Fibroblast of upper back skin (primary cell): ENCODE data around the gene RAP1B.

Source experiments
- DNase-seq: peaks from one replicate; pipeline ENCODE4 v3.0.0-alpha.2; 2013

The RAP1B gene

DNA sequence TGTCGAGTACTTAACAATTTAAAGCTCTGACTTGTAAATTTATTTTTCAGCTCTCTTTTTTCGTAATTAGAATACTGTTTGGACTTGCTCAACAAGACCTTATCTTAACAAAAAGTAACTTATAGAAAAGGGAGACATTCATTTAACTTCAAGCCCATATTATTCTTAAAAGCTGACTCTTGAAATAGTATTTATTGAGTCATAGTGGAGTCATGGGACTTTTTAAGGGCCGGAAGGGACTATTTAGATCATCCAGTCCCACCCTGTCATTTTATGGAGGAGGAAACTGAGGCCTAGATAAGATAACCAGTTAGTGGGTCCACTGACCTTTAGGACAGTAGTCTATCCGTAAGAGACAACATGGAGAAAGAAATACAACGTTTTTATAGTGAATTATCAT is 1.5 kb downstream of the RAP1B start:
- no peak for DNase-seq

DNA sequence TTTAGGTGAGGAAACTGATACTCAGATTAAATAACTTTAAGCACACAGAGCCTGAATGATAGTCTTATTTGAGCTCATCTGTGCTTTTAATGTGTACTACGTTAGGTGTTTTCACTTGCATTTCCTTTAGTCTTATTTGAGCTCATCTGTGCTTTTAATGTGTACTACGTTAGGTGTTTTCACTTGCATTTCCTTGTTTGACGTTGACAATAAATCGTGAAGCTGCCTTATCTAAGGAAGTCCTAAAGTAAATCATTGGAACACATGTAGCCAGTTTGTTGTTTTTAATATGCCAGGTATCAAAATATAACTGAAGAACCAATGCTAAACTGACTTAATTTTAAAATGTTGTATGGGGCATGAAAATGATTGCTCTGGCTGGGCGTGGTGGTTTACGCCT is 2.0 kb downstream of the RAP1B start:
- no peak for DNase-seq

DNA sequence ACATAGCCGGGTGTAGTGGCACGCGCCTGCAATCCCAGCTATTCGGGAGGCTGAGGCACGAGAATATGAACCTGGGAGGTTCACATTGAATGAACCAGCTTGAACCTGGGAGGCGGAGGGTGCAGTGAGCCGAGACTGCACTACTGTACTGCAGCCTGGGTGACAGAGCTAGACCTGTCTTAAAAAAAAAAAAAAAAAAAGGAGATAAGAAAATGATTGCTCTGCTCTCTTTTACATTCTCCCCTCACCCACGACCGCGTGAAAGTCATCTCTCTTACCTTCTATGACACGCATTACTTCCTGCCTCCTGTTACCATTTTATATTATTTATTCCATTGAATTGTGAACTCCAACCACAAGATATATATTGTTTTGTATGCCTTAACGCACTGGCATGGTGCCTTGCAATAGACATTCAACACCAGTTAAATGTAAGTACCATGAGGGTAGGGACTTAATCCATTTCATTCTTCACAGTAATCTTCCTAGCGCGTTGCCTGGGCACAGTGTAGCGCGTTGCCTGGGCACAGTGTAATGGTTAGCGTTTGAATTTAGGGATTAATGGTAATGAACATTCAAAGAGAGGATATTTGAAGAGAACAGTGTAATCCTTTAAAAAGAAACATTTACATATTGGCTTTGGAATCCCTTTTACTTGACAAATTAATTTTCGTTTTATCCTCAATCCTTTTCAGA is 2.7 kb downstream of the RAP1B start:
- DNase-seq: no peak

DNA sequence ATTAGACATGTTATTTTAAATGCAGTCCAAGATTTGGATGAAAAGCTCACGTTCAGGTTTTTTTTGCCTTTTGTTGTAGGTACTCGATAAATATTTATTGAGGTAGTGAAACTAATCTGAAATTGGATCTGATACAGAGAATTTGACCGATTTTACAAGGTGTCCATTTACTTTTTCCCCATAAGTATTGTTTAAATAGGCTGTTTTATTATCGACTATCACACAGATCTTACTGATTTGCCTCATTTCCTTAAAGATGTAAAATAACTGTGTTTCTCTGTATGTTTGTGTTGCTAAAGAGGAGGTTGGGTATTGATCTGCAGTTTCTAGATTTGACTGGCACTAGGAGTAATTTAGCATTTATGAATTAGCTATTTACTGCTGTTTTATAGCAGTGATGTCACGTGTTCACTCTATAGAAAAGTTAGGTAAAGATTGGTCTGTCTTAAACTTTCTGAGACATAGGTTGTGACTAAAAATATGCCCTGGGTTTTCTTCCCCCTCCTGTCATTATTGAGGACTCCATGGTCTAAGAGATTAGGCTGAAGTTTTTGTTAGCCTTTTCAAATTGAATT is 3.5 kb downstream of the RAP1B start:
- no peak for DNase-seq

DNA sequence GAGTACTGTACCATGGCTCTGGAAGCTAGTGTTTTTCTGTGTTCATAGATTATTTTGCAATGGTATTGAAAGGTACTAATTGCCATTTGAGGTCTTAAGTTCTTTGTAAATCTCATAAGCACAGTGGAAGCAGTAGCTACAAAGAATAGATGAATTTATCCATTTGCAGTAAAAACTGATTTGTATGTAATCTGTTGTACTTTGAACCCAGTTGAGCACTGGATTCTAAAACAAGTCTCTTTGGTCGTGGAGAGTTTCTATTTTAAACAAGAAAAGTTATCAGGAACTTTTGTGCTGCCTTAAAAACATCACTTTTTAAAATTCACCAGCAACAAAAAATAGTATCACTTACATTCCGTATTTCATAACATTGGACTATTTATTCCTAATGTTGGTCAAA is 4.1 kb downstream of the RAP1B start:
- DNase-seq: no peak

DNA sequence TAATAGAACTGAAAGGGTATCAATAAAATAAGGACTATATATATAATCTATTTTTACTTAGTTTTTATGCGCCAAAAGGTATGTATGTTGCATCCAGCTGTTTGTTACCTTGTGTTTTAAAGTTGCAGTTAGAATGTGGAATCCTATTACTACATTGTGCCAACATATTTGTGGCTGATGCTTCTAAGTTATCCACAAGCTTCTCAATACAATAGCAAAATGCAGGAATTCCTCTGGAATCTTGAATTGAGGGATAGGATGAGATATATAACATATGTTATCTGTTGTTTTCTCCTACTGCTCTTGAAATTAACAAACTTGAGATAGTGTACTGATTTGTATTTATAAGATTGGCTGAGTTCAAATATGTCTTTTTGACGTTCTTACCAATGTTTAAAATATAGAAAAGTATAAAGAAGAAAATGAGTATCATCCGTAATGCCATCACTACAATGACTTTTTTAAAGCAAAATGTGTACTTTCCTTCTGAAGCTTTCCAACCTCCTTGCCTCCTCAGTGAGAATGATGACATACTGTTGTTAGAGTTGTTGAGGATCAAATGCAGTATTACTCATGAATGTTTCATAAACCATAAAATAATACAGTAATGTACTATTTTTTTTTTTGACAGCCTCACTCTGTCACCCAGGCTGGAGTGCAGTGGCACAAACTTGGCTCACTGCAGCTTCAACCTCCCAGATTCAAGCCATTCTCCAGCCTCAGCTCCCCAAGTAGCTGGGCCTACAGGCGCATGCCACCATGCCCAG is 6.6 kb downstream of the RAP1B start:
- peak; percentile 81 for DNase-seq

DNA sequence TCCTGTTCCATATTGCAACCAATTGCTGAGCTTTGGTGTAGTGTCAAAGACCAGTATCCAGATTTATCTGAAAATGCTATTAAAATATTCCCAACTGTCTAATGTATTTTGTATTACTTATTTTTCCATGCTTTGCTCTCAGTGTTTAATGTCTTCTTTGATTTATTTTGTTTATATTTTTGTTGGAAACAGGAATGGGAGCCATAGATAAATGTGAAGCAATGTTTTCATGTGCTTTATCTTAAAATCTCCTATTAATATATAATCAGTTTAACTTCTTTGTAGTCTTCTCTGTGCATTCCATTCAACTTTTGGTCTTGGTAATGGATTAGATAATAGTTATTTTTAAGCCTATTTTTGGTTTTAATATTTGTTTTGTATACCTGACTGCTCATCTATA is 8.8 kb downstream of the RAP1B start:
- no peak for DNase-seq

DNA sequence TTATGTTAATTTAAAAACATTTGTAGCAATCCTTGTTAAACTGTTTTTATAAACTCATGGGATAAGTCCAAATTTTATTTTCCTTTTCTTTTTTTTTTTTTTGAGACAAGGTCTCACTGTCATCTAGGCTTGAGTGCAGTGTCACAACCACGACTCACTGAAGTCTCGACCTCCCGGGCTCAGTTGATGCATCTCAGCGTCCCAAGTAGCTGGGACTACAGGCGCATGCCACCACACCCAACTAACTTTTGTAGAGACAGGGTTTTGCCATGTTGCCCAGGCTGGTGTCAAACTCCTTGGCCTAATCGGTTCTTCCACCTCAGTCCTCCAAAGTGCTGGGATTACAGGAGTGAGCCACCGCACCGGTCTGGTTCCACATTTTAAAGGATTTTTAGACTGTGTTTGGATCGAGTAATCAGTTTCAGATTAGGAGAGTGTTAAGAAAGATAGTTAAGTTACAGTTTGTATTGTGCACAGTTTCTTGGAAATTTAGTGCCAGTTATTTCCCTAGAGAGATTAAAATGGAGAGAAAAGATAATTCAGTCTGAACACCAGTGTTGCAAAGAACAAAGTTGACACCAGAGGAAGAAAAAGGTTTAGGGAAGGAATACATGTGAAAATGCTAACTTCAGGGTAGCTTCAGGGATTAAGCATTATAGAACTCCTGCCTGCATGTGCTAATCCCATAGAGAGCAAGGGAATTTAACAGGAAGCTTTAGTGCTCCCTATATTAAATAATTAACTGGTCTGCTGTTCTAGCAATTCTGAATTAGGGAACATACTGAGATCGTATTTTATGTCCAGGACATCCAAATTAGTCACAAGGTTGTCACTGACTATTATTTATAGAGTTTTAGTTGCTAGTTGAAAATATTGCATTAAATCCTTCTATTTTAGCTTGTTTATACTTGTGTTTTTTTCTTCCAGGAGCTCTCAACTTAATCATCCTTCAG is 10.1 kb downstream of the RAP1B start:
- DNase-seq: no peak

DNA sequence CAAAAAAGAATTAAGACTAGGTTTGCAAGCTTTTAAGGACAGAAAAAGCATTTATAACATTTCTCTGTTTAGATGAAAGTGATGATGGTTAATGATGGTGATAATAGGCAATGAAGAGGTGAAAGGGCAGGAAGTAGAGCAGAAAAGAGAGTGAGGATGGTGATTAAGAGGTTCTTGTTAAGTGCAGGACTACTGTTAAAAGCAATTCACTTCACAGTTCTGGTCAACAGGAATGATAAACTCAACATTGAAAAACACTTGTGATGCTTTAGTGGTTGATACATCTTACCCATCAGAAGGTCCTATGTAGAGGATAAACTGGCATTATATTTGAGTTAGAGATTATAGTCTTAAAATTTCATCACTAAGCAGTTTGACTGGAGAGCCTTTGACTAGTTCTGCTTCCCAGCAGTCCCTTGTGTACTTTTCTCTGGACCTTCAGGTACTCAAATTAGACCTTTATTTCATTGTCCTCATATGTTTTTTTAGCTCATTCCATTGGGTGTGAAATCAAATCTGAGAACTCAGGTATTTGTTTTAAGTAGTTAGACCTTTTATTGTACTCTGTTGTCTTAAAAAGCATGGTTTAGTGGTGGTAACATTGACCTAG is 10.9 kb downstream of the RAP1B start:
- DNase-seq: no peak

DNA sequence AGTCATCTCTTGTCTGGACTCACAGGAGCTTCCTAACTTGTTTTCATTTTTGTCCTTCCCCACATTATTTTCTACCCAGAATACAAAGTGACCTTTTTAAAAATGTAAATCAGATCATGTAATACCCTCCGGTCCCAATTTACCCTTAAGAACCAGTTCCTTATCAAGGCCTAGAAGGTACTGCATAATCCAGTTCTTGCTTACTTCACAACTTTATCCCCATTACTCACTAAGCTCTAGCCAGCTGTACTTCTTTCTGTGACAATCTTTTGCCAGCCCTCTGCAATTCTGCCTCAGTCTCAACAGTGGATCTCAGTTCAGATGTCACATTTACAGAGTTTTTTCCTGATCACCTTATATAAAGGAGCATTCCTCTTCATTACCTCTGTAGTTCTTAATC is 11.6 kb downstream of the RAP1B start:
- DNase-seq: no peak

DNA sequence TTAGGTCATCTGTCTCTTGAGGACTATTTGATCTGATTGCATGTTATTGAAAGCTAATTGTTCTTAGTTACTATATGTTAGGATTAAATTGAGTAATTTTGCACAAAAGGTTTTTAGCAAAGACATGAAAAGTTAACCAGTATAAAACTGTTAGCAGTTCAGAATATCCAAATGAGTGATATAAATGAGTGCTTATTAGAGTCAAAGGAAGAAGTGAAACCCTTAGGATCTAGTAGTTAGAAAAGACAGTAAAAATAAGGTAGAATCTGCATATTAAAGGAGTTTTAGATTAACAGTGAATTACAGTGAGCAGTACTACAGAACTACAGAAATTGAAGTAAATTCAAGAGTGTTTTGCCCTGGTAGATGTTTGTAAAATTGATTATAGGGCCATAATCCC is 12.4 kb downstream of the RAP1B start:
- no peak for DNase-seq

DNA sequence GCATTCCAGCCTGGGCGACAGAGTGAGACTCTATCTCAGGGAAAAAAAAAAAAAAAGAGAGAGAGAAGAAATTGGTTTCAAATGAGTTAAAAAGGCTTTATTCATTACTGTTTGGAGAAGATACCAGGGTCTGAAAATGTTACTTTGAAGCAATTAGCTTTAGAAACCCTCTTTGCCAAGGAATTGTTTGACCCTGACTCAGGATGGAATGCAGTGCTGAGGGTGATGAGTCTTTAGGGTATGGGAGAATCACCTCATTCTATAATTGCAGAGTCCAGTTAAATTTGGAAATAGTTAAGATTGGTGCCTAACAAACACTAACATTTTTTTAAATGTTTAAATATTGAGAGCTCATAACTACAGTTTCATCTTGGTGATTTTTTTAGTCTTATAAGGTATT is 13.3 kb downstream of the RAP1B start:
- peak; percentile 68 for DNase-seq

DNA sequence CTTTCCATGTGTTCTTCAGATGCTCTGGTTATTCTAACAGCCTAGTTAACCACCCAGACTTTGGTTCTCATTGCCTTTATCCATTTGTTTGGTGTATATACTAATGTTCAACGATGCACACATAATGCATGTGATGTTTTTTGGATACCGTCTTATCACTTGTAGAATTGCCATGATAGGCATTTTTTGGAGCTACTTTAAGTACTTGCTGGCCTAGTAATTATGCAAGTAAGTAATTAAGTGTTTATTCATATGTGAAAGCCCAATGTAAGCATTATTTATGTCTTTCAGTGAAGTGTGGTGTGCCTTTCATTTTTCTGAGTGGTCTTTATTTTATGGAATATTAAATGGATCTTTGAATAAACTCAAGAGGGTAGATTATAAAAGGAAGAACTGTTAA is 14.2 kb downstream of the RAP1B start:
- DNase-seq: no peak

DNA sequence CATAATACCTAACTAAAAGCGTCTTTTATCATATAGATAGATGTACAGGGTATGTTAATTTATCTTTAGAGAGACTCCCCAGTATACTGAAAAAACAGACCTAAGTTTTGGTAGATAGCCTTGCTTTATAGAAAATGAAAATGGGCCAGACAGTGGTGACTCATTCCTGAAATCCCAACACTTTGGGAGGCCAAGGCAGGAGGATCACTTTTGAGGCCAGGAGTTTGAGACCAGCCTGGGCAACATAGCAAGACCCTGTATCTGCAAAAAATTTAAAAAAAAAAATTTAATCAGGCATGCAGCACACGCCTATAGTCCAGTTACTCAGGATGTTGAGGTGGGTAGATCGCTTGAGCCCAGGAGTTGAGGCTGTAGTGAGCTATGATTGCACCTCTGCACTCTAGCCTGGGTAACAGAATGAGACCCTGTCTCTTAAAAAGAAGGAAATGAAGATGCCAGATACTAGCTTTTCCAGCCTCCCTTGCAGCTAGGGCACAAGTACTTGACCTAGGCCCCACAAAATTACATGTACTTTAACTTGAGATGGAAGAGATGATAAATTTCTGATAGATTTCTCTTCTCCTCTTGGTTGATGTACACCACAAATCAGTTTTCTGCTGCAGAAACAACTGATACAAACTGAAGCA is 17.1 kb downstream of the RAP1B start:
- no peak for DNase-seq

DNA sequence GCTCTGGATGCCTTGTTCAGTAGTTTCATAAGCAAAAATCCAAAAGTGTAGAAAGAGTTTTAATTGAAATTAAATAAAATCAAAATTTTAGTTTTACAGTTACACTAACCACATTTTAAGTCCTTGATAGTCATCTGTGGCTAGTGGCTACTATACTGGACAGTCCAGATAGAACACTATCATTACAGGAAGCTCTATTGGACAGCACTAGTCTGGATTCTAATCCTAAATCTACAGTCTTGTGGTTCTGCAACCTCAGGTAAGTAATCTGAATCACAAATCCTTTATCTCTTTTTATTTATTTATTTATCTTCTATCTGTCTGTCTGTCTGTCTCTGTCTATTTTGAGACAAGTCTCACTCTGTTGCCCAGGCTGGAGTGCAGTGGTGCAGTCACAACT is 18.0 kb downstream of the RAP1B start:
- no peak for DNase-seq

DNA sequence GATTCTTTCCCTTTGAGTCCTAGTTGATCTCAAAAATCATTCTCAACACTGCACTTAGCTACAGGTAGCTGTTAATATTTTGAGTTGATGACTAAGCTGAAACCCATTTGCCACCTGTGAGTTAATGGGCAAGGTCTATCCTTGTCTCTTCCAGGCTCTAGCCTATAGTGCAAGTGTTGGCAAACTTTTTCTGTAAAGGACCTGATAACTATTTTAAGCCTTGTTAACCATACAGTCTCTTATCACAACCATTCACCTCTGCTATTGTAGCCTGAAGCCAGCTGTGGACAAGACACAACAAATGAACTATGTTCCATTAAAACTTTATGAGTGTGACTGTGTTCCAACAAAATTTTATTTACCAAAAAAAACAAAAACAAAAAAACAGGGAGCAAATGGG is 19.4 kb downstream of the RAP1B start:
- DNase-seq: no peak

DNA sequence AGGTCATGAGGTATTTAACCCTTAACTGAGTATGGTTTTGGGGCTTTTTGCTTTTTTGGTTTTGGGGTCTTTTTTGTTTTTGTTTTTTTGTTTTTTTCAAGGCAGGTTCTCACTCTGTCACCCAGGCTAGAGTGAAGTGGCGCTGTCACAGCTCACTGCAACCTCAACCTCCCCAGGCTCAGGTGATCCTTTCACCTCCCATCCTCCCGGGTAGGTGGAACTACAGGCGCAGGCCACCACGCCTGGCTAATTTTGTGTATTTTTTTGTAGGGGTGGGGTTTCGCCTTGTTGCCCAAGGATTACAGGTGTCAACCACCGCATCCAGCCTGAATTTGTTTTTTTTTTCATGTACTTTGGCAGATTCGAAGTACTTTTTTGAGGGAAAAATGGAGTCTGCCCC is 19.9 kb downstream of the RAP1B start:
- no peak for DNase-seq

DNA sequence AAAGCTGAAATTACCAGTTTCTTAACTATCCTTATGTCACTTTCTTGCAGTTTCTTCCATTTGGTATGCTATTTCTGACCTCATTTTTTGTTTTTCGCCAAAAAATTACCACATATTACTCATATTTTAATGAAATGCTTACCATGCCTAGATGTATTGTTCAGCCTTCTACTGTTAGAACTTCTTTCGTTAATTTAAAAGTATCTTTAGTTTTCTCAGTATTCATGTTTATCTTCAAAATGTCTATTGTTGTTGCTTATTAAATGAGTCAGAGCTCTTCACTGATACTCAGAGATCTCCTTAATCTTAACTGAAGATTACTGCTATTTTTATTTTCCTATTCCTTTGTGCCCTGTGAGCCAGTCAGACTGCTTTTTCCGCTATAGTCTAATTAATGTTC is 20.5 kb downstream of the RAP1B start:
- DNase-seq: no peak

DNA sequence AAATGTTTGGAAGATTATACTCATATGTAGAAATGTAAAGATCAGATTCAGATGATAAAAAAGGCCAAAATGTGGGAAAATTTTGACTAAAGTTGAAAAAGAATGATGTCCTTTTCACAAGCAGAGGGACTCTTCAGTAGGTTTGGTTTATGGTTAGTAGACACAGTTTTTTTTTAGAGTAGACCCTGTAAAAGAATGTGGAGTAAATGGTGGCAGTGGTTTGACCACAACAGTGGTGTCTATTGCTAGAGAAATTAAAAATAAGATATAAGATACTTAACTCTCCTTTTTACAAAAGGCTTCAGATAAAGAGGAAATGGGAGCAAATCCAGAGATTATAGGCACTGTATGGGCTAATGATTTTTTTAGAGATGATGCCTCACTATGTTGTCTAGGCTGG is 21.8 kb downstream of the RAP1B start:
- no peak for DNase-seq

DNA sequence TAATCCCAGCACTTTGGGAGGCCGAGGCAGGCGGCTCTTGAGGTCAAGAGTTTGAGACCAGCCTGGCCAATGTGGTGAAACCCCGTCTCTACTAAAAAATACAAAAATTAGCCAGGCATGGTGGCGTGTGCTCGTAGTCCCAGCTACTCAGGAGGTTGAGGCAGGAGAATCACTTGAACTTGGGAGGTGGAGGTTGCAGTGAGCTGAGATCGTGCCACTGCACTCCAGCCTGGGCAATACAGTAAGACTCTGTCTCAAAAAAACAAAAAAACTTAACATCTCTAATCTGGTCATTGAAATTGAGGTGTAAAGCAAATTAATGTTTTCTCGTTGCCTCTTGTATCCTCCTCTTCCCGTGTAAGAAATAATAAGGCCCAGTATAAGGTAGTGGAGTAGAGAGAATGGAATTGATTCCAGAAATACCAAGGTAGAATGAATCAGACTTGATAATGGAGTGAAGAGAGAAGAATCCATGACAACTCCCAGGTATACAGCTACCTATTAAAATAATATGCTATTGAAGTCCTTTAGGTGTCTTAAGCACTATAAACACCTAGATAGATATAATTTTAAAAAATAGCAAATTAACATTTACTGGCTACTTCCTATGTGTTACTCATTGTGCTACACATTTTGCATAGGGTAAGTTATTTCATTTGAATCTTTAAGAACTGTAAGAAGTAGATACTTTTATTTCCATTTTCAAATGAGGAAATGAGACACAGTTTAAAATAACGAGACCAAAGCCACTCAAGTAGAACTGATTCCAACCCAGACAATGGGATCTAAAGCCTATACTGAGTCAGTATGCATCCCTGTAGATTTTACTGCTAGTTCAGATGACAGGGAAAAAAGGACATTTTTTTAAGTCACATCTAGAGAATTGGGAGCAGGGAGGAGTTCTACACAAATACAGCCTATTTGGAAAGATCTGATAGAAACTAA is 23.2 kb downstream of the RAP1B start:
- no peak for DNase-seq

DNA sequence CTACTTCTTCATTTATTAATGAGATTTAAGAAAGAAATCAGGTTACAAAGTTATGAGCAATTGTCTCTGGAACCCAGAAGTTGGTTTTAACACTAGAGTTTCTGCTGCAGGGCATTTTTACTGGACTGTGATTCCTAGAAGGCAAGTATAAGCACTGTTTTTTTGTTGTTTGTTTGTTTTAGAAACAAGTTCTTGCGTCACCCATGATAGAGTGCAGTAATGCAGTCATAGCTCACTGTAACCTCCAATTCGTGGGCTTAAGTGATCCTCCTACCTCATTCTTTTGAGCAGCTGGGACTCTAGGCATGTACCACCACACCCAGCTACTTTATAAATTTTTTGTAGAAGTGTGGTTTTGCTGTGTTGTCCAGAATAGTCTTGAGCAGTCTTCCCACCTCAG is 25.6 kb downstream of the RAP1B start:
- no peak for DNase-seq
